Kidney glomerular epithelial cell (primary cell): ENCODE results near the gene SPTB.
A peak's percentile ranks its signal among the peaks of the same experiment; 100 is the strongest.

Experiments used
- DNase-seq: peaks from one replicate; lab custom pipeline; 2025; lab: John Stamatoyannopoulos, UW

SPTB gene

DNA sequence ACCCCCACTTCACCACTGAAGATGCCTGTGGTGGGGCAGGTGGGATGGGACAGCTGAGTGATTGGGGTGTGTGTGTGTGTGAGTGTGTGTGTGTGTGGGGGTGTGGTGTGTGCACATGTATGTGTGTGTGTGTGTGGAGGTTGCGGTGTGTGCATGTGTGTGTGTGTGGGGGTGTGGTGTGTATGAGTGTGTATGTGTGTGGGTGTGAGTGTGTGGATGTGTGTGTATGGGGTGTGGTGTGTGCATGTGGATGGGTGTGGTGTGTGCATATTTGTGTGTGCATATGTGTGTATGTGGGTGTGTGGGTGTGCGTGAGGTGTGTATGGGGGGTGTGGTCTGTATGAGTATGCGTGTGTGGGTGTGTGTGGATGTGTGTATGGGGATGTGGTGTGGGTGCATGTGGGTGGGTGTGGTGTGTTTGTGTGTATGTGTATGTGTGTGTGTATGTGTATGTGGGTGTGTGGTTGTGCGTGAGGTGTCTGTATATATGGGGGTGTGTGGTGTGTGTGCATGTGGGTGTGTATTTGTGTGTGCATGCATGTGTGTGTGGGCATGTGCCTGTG lies 113.9 kb downstream of the SPTB start:
- no peak for DNase-seq

- peak; percentile 67 for DNase-seq
Observed at GRCh38 chr14:64764641-64765520, 114.8 kb downstream of the SPTB start.

DNA sequence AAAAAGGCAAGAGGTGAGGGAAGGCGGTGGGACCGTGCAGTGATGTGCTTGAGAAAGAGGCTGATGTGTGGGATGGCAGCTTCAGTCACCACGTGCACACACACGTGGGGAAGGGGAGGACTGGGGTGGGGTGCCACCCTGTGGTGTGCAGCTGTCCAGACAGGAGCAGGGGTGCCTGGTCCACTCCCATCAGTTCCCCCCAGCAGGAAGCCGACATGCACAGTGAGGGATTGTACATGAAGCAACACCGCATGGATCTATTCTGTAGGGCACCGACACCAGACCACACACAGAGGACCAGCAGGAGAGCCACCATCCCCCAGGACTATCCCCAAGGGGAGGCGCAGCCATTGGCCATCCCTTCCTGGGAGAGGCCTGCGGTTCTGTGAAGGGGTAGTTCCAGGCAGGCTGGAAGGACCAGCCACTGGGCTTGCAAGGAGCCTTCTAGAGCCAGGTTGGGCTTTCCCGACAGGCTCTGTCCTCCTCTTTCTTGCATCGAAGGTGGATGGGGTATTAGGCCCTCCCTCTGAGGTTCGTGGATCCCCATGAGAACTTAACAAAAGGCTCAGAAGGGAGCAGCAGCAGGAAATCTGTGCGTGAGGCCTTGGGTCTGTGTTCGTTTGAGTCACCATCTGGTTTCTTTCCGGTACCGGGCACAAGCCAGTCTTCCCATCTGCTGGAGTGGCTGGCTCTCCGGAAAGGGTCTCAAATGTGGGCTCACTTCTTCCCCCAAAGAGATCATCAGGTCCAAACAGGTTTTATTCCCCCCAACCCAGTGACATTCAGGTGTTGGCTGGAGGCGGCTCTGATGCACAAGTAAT lies 115.7 kb downstream of the SPTB start:
- DNase-seq: no peak

DNA sequence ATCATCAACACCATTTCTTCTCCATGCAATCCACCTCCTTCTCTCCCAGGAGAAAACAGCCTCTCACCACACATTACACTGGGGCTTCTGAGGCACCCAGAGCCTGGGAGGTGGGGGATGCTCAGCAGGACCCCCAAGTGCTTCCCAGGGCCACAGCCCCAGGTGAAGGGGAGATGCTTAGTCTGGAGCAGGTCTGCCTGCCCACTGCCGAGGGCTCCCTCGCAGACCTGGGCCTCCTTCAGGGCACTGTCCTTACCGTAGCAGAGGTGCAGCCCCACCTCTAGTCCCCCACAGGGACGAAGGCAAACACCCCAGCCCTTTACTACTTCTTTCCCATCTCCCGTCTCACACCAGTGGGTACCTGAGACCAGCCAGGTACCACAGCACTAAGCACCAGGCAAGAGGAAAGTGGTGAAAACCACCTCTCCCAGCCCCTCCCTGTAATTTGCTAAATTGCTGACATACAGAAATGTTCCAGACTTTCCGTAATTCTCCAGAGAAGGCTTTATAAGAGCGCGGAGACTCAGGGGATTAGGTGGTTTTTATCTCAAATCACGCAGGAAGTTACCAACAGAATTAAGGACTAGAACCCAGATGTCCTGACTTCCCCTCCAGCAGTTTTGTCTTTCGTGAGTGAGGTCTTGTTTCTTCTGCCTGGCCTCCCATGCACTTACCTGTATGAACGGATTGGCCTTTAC lies 116.5 kb downstream of the SPTB start:
- DNase-seq: no peak

DNA sequence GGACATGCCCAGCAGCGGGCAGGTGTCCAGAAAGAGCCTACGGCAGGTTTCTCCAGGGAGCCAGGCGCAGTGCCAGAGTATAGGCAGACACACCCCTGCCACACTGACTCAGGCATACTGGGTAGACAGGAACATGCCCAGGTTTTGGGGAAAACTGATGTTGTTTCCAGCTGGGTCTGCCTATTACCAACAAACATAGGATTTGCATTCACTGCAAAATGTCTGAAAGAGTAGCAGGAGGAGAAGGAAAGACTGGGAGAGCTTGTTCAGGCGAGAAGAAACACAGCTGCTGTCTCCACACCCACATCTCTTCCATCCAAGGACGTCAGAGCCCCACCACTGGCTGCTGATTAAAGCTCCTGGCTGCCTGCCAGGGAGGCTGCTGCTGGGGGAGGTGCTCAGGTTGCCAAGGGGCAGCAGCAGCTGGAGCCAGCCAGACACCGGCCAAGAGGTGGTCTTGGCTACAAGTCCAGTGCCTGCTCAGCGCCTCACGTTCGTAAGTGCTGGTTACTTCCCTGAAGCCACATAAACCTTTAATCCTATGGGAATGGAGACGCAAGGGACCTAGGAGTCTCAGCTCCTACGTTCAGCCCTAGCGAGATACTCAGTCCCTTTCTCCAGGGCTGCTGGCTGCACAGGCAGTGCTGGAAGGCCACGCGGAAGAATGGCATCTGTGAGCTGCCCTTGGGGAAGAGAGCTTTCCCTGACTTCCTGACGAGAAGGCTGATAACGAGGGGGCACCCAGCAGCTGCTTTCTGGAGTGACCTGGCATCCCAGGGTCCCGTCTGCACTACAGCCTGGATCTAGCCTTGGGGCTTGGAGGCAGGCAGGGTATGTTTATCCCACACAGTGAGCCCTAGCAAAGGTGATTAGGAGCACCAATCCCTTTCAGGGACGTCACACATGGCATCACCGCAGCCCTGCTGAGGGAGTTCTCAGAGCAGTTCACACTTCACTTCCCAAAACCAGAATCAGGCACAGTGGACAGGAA lies 117.4 kb downstream of the SPTB start:
- DNase-seq: peak; percentile 84

GRCh38 chr14:64761441-64762043 lies 118.2 kb downstream of the SPTB start:
- DNase-seq: no peak

- DNase-seq: no peak
Observed at GRCh38 chr14:64760916-64761315, 118.8 kb downstream of the SPTB start.

DNA sequence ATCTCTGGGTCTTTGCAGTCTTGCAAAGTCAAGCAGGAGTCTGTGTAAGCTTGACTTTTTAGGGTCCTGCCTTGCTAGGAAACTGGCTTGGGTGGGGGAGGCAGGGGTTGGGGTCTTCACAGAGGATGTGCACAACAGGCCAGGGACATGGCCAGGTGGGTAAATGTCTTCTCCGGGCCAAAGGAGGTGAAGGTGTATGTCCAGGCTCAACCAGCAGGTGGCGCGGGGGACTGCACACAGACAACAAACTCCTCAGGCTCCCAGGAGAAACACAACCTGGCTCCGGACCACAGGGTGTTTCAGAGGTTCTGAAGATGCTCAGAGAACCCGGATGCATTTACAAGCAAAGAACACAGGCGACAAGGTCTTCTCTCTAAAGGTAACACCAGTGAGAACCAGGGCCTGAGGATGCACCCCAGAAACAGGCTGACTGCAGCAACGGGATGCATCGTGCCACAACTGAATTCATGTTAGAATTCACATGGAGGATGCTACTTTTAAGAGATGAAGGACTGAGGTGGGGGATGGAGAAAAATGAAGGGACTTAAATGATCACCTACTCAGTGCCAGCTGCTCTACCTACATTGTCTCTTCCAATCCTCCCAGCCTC lies 119.5 kb downstream of the SPTB start:
- DNase-seq: no peak

GRCh38 chr14:64759555-64759938 lies 120.2 kb downstream of the SPTB start:
- DNase-seq: no peak

GRCh38 chr14:64758691-64759554 lies 120.8 kb downstream of the SPTB start:
- peak; percentile 71 for DNase-seq

GRCh38 chr14:64758025-64758521 lies 121.6 kb downstream of the SPTB start:
- peak; percentile 89 for DNase-seq

- no peak for DNase-seq
Observed at GRCh38 chr14:64757601-64758000, 122.1 kb downstream of the SPTB start.

DNA sequence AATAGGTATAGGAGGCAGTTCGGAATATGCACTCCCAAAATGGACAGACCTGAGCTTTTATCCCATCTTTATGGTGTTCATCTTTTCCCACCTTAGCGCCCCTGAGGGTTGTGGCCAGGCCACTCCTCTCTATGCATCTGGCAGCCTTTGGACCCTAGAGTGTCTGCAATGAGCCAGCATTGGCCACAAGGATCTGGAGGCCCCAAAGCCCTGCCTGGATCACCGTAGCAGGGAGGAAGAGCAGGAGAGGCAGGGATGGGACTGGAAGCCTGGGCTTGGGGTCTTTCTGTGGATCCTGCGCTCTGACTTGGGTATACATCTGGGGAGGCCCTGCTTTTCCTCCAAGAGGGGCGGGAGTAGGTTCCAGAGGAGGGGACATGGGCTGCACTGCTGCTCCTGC lies 123.0 kb downstream of the SPTB start:
- DNase-seq: no peak

GRCh38 chr14:64755781-64756221 lies 123.9 kb downstream of the SPTB start:
- DNase-seq: peak; percentile 84

GRCh38 chr14:64754685-64755084 lies 125.0 kb downstream of the SPTB start:
- no peak for DNase-seq

DNA sequence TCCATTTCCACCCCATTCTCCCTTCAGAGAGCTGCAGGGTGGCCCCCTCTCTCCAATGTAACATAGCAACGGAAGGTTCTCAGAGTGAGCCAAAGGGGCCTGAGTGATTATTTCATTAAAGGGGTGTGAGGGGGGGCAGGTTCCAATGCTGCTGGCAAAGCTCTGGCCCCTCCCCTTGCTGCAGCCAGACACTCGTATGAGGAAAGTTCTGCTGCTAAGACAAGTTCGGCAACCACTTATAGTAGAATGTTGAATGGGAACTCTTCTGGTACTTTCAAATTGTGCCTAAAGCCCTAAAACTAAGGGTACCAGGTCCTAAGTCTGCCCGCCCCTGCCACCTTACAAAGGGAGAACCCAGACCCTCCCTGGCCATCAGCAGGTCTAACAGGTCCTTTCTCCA lies 125.7 kb downstream of the SPTB start:
- DNase-seq: no peak

DNA sequence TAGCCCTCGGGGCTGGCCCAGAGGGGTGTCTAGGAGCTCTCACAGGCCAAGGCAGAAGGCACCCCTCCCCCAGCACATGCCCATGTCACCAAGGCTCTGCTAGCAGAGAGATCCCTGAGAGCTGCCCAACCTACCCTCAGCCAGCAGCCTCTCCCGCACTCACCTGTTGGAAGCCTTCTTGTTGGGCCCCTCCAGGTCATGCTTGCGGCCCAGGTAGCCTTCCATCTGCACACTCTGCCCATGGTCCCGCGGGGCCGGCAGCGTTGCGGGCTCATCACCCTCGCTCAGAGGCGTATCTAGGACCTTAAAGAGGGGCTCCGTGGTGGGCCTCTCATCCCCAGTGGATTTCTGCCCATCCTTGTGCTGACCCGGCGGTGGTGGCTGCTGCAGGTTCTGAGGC lies 126.3 kb downstream of the SPTB start:
- no peak for DNase-seq

- DNase-seq: no peak
Observed at GRCh38 chr14:64752909-64753308, 126.8 kb downstream of the SPTB start.
